Parathyroid adenoma (tissue), 2 donors: Measurements from ENCODE around the gene ITGA8.
"Not testable (repeated sequence)": the region's sequence is repeated elsewhere in the genome, so short reads cannot be mapped to it uniquely, and the experiment has no call there.

ENCODE experiments used
- H2AFZ ChIP-seq: fragments of 300-600 bp; sonication (generic); one replicate; pipeline ENCODE4 v1.7.0; 2017; ENCODE audit warnings: antibody characterized with exemption, mild to moderate bottlenecking
- H3K27ac ChIP-seq: fragments of 300-600 bp; sonication (generic); one replicate; pipeline ENCODE4 v1.7.0; 2017
- H3K27me3 ChIP-seq: fragments of 300-600 bp; sonication (generic); one replicate; pipeline ENCODE4 v1.7.0; 2017; ENCODE audit warnings: low read length; ENCODE audit not compliant: control insufficient read depth, insufficient read depth
- H3K36me3 ChIP-seq: fragments of 300-600 bp; sonication (generic); one replicate; pipeline ENCODE4 v1.7.0; 2017; ENCODE audit warnings: low read length; ENCODE audit not compliant: control insufficient read depth, insufficient read depth
- H3K4me1 ChIP-seq: fragments of 300-600 bp; sonication (generic); one replicate; pipeline ENCODE4 v1.7.0; 2017; ENCODE audit warnings: control low read depth
- H3K4me2 ChIP-seq: fragments of 300-600 bp; sonication (generic); one replicate; pipeline ENCODE4 v1.7.0; 2017; ENCODE audit warnings: low read length
- H3K4me3 ChIP-seq: fragments of 300-600 bp; sonication (generic); one replicate; pipeline ENCODE4 v1.7.0; 2017; ENCODE audit warnings: low read depth, low read length
- H3K79me2 ChIP-seq: fragments of 300-600 bp; sonication (generic); one replicate; pipeline ENCODE4 v1.7.0; 2017; ENCODE audit warnings: control low read depth
- H3K9ac ChIP-seq: fragments of 300-600 bp; sonication (generic); one replicate; pipeline ENCODE4 v1.7.0; 2017; ENCODE audit warnings: mild to moderate bottlenecking
- H3K9me3 ChIP-seq: fragments of 300-600 bp; sonication (generic); one replicate; pipeline ENCODE4 v1.7.0; 2017; ENCODE audit warnings: low read length; ENCODE audit not compliant: control insufficient read depth
- TF ChIP-seq, protein P1 (sequence below): fragments of 300-600 bp; sonication (generic); IDR thresholded peaks from one replicate; pipeline ENCODE4 v1.7.0; 2017; ENCODE audit warnings: antibody characterized with exemption, mild to moderate bottlenecking
- donor health status: primary hyperparathyroidism.

ITGA8 gene

DNA sequence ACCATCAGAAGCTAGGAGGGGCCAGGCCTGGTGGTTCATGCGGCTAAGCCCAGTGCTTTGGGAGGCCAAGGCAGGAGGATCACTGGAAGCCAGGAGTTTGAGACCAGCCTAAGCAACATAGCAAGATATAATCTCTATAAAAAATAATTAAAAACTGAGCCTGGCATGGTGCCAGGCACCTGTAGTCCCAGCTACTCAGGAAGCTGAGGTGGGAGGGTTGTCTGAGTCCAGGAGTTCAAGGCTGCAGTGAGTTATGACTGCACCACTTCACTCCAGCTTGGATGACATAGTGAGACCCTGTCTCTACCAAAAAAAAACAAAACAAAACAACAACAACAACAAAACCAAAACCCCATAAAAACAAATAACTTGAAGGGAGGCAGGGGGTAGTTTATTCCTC lies 175.7 kb downstream of the ITGA8 start:
- TF ChIP-seq, protein P1, sequence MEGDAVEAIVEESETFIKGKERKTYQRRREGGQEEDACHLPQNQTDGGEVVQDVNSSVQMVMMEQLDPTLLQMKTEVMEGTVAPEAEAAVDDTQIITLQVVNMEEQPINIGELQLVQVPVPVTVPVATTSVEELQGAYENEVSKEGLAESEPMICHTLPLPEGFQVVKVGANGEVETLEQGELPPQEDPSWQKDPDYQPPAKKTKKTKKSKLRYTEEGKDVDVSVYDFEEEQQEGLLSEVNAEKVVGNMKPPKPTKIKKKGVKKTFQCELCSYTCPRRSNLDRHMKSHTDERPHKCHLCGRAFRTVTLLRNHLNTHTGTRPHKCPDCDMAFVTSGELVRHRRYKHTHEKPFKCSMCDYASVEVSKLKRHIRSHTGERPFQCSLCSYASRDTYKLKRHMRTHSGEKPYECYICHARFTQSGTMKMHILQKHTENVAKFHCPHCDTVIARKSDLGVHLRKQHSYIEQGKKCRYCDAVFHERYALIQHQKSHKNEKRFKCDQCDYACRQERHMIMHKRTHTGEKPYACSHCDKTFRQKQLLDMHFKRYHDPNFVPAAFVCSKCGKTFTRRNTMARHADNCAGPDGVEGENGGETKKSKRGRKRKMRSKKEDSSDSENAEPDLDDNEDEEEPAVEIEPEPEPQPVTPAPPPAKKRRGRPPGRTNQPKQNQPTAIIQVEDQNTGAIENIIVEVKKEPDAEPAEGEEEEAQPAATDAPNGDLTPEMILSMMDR = no peak

DNA sequence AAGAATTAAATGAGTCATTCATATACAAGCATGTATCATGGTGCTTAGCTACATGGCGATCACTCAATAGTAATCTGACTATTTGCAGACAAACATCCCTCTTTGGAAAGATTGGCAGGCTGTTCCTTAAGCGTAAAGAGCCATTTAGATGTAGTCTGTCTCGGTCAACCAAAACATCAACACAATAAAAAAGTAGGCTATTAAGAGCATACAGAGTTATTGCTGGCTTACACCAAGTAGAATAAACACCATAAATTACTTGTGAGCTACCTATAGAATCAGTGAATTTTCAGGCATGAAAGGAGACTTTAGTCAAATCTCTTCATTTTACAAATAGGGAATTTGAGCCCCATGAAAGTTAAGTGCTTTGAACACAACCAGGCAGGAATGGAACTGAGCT lies 176.9 kb downstream of the ITGA8 start:
- no peaks in the 10 kb centered on the region for H3K27me3 ChIP-seq

More for the DNA sequence above, 175.7 kb downstream of the ITGA8 start:
- H3K4me2 ChIP-seq = no peak overlapping the region
- no peak overlapping the region for H3K4me3 ChIP-seq
- no peak overlapping the region for H3K27ac ChIP-seq
- no peaks in the 10 kb centered on the region for H3K4me1 ChIP-seq
- H3K9me3 ChIP-seq = no peaks in the 10 kb centered on the region
- H3K36me3 ChIP-seq = no peaks in the 10 kb centered on the region
- H3K9ac ChIP-seq = no peak overlapping the region
- H3K79me2 ChIP-seq = no peaks in the 10 kb centered on the region
- no peak overlapping the region for H2AFZ ChIP-seq
- no peaks in the 10 kb centered on the region for H3K27me3 ChIP-seq

DNA sequence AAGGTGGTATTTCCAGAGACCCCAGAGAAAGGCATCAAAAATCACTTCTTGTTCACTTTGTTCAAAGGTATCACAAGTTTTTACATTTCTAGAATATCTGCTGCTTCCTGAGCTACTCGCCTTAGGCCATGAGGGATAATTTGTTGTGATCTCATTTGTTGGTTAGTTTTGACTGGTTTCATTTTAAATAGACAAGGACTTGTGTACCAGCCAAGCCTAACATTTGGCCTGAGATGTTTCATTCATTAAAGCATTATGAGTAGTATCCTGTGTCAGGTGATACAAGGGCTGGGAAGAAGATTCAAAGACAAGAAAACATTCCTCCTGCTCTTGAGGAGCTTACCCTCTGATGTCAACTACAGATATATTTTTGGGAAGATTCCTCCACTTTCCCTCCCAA lies 178.3 kb downstream of the ITGA8 start:
- Histone ChIP-seq H3K27me3 (no peaks in the 10 kb centered on the region), H3K36me3 (no peaks in the 10 kb centered on the region), H3K27ac (no peak overlapping the region), H2AFZ (no peak overlapping the region), H3K4me2 (no peak overlapping the region), H3K9me3 (no peaks in the 10 kb centered on the region), H3K9ac (no peak overlapping the region), H3K4me1 (no peaks in the 10 kb centered on the region), H3K4me3 (no peak overlapping the region), H3K79me2 (no peaks in the 10 kb centered on the region)
- TF ChIP-seq, protein P1 = no peak

More for the DNA sequence above, 176.9 kb downstream of the ITGA8 start:
- no peaks in the 10 kb centered on the region for H3K79me2 ChIP-seq
- H3K4me1 ChIP-seq = no peaks in the 10 kb centered on the region
- no peak overlapping the region for H2AFZ ChIP-seq
- H3K27ac ChIP-seq = no peak overlapping the region
- no peak overlapping the region for H3K4me2 ChIP-seq
- H3K9ac ChIP-seq = no peak overlapping the region
- no peaks in the 10 kb centered on the region for H3K9me3 ChIP-seq
- TF ChIP-seq, protein P1 = no peak
- H3K36me3 ChIP-seq = no peaks in the 10 kb centered on the region
- H3K4me3 ChIP-seq = no peak overlapping the region

DNA sequence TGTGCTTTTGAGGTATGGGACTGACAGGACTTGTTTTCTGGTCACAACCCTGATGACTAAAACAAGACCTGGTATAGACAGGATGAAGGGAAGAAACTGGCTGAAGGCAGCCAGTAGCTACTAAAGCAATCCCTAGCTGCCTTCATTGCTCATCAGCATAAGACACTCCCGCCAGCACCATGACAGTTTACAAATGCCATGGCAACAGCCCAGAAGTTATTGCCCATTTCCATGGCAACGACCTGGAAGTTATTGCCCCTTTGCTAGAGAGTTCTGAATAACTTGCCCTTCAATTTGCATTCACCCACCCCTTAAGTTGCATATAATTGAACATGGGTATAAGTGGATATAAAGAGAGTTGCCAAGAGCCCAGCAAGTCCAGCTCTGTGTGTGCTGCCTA lies 179.0 kb downstream of the ITGA8 start:
- Histone ChIP-seq H3K9ac (no peak overlapping the region), H3K79me2 (no peaks in the 10 kb centered on the region), H3K27me3 (no peaks in the 10 kb centered on the region), H3K4me3 (no peak overlapping the region), H3K27ac (no peak overlapping the region), H3K4me1 (no peaks in the 10 kb centered on the region), H2AFZ (no peak overlapping the region), H3K9me3 (no peaks in the 10 kb centered on the region), H3K4me2 (no peak overlapping the region), H3K36me3 (no peaks in the 10 kb centered on the region)
- TF ChIP-seq, protein P1 = no peak

DNA sequence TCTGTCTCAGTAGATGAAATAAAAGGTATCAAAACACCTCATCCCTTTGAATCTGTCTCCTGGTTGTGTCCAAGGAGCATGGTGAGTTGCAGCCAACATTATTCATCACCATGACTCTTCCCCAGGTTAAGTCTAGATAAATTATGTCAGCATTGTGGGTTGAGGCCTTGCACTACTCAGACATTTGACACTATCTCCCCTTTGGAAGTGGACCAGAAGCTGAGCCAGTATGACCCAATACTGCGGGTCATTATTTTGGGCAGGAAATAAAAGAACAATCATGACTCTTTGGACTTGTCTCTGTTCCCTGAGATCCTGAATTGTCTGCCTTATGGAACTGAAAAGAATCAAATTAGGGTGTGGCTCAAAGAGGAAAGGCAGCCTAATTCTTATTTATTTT lies 180.5 kb downstream of the ITGA8 start:
- TF ChIP-seq, protein P1 = no peak
- no peaks in the 10 kb centered on the region for H3K9me3 ChIP-seq
- H3K79me2 ChIP-seq = no peaks in the 10 kb centered on the region
- no peaks in the 10 kb centered on the region for H3K4me1 ChIP-seq
- H3K27me3 ChIP-seq = no peaks in the 10 kb centered on the region
- no peak overlapping the region for H3K27ac ChIP-seq
- H3K9ac ChIP-seq = no peak overlapping the region
- no peaks in the 10 kb centered on the region for H3K36me3 ChIP-seq
- no peak overlapping the region for H3K4me2 ChIP-seq
- H3K4me3 ChIP-seq = no peak overlapping the region
- H2AFZ ChIP-seq = no peak overlapping the region

DNA sequence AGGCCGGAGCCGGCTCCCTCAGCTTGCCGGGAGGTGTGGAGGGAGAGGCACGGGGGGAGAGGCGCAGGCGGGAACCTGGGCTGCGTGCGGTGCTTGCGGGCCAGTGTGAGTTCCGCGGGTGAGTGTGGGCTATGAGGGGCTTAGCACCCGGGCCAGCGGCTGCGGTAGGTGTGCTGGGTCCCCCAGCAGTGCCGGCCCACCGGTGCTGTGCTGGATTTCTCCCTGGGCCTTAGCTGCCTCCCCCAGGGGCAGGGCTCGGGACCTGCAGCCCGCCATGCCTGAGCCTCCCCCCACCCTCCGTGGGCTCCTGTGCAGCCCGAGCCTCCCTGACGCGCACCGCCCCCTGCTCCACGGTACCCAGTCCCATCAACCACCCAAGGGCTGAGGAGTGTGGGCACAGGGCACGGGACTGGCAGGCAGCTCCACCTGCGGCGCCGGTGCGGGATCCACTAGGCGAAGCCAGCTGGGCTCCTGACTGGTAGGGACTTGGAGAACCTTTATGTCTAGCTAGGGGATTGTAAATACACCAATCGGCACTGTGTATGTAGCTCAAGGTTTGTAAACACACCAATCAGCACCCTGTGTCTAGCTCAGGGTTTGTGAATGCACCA lies 184.7 kb downstream of the ITGA8 start:
- H3K4me3 ChIP-seq, H3K27me3 ChIP-seq, H3K9me3 ChIP-seq, H3K79me2 ChIP-seq, H3K27ac ChIP-seq, H3K36me3 ChIP-seq, H3K4me2 ChIP-seq, H3K4me1 ChIP-seq, H3K9ac ChIP-seq, H2AFZ ChIP-seq: not testable (repeated sequence)
